Karpas-422 (cell line): Measurements from ENCODE around the gene SLC13A4. TPM values are rescaled to one million over a fixed set of nuclear protein-coding genes. Genes with fewer than 3 reads are reported as not detected.
A peak's percentile ranks its signal among the peaks of the same experiment; 100 is the strongest.
"Not testable (repeated sequence)": the region's sequence is repeated elsewhere in the genome, so short reads cannot be mapped to it uniquely, and the experiment has no call there.

Experiments
- DNase-seq: peaks from one replicate; pipeline ENCODE4 v3.0.0-alpha.2; 2015
- H2AFZ ChIP-seq: fragments of 200-600 bp; sonication (generic); 2 replicates; pipeline ENCODE4 v1.6.1; 2014; ENCODE audit warnings: antibody characterized with exemption, low read length, mixed read lengths
- H3K27ac ChIP-seq: fragments of 200-600 bp; sonication (generic); 2 replicates; pipeline ENCODE4 v1.5.1; 2014; ENCODE audit warnings: mild to moderate bottlenecking, low read length, moderate library complexity
- H3K27me3 ChIP-seq: fragments of 200-600 bp; sonication (generic); 2 replicates; pipeline ENCODE4 v1.6.1; 2014; ENCODE audit warnings: low read length, mixed read lengths
- H3K36me3 ChIP-seq: fragments of 200-600 bp; sonication (generic); 2 replicates; pipeline ENCODE4 v1.6.1; 2014; ENCODE audit warnings: low read length, mixed read lengths; ENCODE audit not compliant: insufficient read depth
- H3K4me1 ChIP-seq: fragments of 200-600 bp; sonication (generic); 2 replicates; pipeline ENCODE4 v1.6.1; 2014; ENCODE audit warnings: mild to moderate bottlenecking, low read length, mixed read lengths
- H3K4me2 ChIP-seq: fragments of 200-600 bp; sonication (generic); 2 replicates; pipeline ENCODE4 v1.6.1; 2014; ENCODE audit warnings: low read length, low read depth, mild to moderate bottlenecking; ENCODE audit not compliant: poor library complexity, severe bottlenecking
- H3K4me3 ChIP-seq: fragments of 200-600 bp; sonication (generic); 2 replicates; pipeline ENCODE4 v1.5.1; 2014; ENCODE audit warnings: mild to moderate bottlenecking, antibody characterized with exemption, low read length, mixed read lengths
- H3K79me2 ChIP-seq: fragments of 200-600 bp; sonication (generic); 2 replicates; pipeline ENCODE4 v1.6.1; 2014; ENCODE audit warnings: mild to moderate bottlenecking, low read length, mixed read lengths
- H3K9ac ChIP-seq: fragments of 200-600 bp; sonication (generic); 2 replicates; pipeline ENCODE4 v1.6.0; 2014; ENCODE audit warnings: low read length
- H3K9me2 ChIP-seq: fragments of 200-600 bp; sonication (generic), shearing (Covaris generic); replicated peaks from 2 replicates; pipeline ENCODE4 v1.6.0; 2014; ENCODE audit warnings: mild to moderate bottlenecking, low read length, moderate library complexity; ENCODE audit not compliant: insufficient read depth
- H3K9me3 ChIP-seq: fragments of 300-700, 200-600 bp; sonication (generic); 2 replicates; pipeline ENCODE4 v1.6.1; 2014; ENCODE audit warnings: low read length, mixed read lengths
- H4K20me1 ChIP-seq: fragments of 200-600 bp; sonication (generic); 2 replicates; pipeline ENCODE4 v1.6.1; 2014; ENCODE audit warnings: mild to moderate bottlenecking, antibody characterized with exemption, low read length, low read depth; ENCODE audit not compliant: insufficient read depth
- total RNA-seq: library from RNA; depleted of rRNA; stranded (reverse); fragments of >200 nt; shearing (Covaris generic); gene quantifications from 2 replicates; pipeline ENCODE4 v1.2.3, GENCODE V29; 2014; ENCODE audit warnings: low replicate concordance; rRNA removed

The SLC13A4 gene, protein sequence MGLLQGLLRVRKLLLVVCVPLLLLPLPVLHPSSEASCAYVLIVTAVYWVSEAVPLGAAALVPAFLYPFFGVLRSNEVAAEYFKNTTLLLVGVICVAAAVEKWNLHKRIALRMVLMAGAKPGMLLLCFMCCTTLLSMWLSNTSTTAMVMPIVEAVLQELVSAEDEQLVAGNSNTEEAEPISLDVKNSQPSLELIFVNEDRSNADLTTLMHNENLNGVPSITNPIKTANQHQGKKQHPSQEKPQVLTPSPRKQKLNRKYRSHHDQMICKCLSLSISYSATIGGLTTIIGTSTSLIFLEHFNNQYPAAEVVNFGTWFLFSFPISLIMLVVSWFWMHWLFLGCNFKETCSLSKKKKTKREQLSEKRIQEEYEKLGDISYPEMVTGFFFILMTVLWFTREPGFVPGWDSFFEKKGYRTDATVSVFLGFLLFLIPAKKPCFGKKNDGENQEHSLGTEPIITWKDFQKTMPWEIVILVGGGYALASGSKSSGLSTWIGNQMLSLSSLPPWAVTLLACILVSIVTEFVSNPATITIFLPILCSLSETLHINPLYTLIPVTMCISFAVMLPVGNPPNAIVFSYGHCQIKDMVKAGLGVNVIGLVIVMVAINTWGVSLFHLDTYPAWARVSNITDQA
- not detected in 2 replicates for total RNA-seq

DNA sequence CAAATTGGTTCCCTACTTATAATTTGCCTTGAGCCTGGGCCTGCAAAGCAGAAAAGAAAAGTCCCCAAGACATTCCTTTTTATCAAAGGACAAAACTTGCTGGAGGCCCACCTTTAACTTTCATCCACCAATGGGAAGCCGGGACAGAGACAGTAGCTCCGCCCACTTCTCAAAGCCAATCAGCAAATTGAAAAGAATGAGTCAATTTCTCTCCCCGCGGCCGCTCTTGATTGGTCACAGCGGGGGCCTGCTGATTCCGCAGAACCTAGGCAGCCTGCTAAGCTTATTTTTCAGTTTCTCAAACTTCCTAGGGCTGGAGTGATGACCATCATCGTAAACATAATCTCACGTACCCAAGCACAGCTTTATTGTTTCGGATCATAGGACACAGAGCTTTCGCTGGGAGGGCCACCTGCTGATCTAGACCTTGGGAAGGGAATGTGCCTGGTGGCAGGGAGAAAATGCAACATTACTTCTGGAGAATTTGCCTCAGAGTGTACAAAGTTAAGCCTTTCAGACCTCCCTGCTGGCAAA, at the start of gene SLC13A4:
Gene SLC13A4 (minus strand): TSS at position 51 of the 534 bp plus-strand sequence. CDS start 690 bp downstream, outside the sequence.
- H3K9ac ChIP-seq: no peak within 1 kb of the TSS
- peak; percentile 52 for DNase-seq

DNA sequence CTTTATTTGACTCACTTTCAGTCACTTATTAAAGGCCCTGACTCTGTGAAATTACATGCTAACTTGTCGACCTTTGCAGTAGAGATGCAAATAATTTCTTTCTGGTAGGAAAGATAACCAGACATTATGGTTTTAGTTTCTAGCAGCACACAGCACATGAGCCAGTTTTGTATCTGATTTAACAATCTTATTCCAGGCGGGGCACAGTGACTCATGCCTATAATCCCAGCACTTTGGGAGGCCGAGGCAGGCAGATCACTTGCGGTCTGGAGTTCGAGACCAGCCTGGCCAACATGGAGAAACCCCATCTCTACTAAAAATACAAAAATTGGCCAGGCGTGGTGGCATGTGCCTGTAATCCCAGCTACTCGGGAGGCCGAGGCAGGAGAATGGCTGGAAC, 47.9 kb upstream of the SLC13A4 start:
- not testable (repeated sequence) for H3K27me3 ChIP-seq, H3K4me3 ChIP-seq, H3K9ac ChIP-seq, H3K4me1 ChIP-seq, H3K36me3 ChIP-seq, H2AFZ ChIP-seq, H4K20me1 ChIP-seq, H3K27ac ChIP-seq, H3K4me2 ChIP-seq, H3K9me3 ChIP-seq, H3K9me2 ChIP-seq, DNase-seq, H3K79me2 ChIP-seq

More for the DNA sequence above, at the start of gene SLC13A4:
- Histone ChIP-seq H3K9me3 (no peaks in the 10 kb centered on the region), H3K79me2 (no peaks in the 10 kb centered on the region), H3K4me1 (peaks cover 9% of the 10 kb centered on the region), H3K36me3 (no peaks in the 10 kb centered on the region), H3K27me3 (no peaks in the 10 kb centered on the region), H3K27ac (no peak within 1 kb of the TSS), H2AFZ (no peak within 1 kb of the TSS), H4K20me1 (no peaks in the 10 kb centered on the region), H3K9me2 (no peaks in the 10 kb centered on the region), H3K4me3 (no peak within 1 kb of the TSS), H3K4me2 (no peak within 1 kb of the TSS)

DNA sequence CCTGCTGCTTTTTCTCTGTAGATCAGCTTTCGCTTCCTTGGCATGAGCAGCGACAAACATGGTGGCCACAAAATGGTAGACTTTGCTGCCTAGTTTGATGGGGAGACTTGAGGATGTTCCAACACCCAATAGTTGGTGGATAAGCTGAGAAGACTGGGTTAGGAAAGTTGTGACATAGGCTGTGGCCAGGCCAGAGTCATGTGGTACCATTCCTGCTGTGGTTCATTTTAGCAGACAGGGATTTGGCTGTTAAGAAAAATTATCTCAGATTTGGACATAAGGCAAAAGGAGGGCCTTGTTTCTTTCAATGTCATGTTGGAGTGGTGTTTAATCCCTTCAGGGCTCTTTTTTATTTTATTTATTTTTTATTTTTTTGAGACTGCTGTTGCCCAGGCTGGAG, 47.2 kb upstream of the SLC13A4 start:
- Histone ChIP-seq H3K79me2 (no peaks in the 10 kb centered on the region), H3K27ac (no peak overlapping the region), H3K27me3 (no peaks in the 10 kb centered on the region), H3K9me3 (no peaks in the 10 kb centered on the region), H3K36me3 (no peaks in the 10 kb centered on the region), H4K20me1 (no peaks in the 10 kb centered on the region), H3K4me3 (no peak overlapping the region), H3K9ac (no peak overlapping the region), H2AFZ (no peak overlapping the region), H3K4me1 (no peaks in the 10 kb centered on the region), H3K9me2 (no peaks in the 10 kb centered on the region), H3K4me2 (no peak overlapping the region)
- DNase-seq: no peak

DNA sequence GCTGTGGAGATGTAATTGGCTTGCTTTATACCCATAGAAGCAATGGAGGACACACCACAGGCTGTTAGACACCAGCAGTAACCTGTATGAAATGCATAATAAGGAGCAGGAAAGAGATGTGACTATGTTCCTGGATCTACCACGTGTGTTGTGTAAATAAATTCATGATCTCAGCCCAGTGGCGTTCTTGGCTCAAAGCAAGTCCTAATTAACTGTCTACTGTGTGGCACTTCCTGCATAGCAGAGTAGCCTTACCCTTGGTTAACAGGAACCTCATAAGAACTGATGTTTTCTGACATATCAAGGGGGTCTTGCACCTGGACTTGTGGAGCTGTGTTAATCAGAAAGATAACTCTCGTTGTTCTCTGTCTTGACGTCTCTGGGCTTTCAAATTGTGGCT, 46.3 kb upstream of the SLC13A4 start:
- H3K9me2 ChIP-seq: no peaks in the 10 kb centered on the region
- H3K9me3 ChIP-seq: no peaks in the 10 kb centered on the region
- H2AFZ ChIP-seq: no peak overlapping the region
- no peaks in the 10 kb centered on the region for H3K27me3 ChIP-seq
- no peak for DNase-seq
- no peaks in the 10 kb centered on the region for H3K4me1 ChIP-seq
- no peaks in the 10 kb centered on the region for H4K20me1 ChIP-seq
- H3K36me3 ChIP-seq: no peaks in the 10 kb centered on the region
- no peak overlapping the region for H3K4me2 ChIP-seq
- H3K4me3 ChIP-seq: no peak overlapping the region
- H3K27ac ChIP-seq: no peak overlapping the region
- no peak overlapping the region for H3K9ac ChIP-seq
- no peaks in the 10 kb centered on the region for H3K79me2 ChIP-seq

DNA sequence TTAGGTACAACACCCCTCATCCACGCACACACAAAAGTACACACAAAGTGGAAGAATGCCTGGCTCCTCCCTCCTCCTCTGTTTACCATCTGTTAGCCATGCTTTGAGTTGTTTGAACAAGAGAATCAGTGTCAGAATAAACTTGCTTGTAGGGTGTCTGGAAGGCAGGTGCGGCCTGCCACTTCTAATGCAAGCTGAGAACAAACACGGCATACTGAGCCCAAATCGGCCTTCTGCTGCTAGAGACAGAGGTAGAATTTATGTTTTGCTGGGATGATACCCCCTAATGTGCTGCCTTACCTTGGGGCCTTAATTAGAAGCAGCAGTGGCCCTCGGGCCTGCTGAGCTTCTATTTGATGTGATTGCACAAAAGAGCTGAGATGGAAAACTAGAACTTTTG, 45.5 kb upstream of the SLC13A4 start:
- no peaks in the 10 kb centered on the region for H3K4me1 ChIP-seq
- no peaks in the 10 kb centered on the region for H3K9me2 ChIP-seq
- H3K27me3 ChIP-seq: no peaks in the 10 kb centered on the region
- no peaks in the 10 kb centered on the region for H3K36me3 ChIP-seq
- no peaks in the 10 kb centered on the region for H3K9me3 ChIP-seq
- H3K79me2 ChIP-seq: no peaks in the 10 kb centered on the region
- H3K4me3 ChIP-seq: no peak overlapping the region
- DNase-seq: no peak
- H4K20me1 ChIP-seq: no peaks in the 10 kb centered on the region
- no peak overlapping the region for H3K27ac ChIP-seq
- H2AFZ ChIP-seq: no peak overlapping the region
- no peak overlapping the region for H3K9ac ChIP-seq
- H3K4me2 ChIP-seq: no peak overlapping the region

DNA sequence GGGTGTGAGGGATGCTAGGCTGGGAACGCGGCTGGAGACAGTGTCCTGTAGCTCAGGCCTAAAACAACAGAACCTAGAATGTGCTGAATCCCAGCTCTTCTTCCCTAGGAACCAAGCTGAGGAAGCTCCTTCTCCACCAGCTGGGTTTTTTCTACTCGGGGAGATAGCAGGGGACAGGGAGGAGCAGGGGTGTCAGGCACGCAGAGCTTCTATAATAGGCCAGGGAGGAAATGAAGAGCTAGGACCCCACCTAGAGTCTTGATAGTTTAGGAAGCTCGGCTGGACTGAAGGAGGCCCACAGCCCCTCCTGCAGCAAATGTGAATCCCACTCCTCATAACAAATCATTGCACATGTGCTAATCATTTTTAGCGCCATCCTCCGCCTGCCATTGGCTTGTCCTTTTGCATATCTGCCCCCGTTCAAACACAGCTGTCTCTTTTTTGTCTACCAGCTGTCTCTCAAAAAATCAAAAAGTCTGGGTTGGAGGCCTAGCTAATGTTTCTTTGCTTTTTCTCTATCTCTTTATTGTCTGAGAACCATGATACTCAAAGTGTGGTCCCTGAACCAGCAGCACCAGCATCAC, 44.7 kb upstream of the SLC13A4 start:
- Histone ChIP-seq H3K4me1 (no peaks in the 10 kb centered on the region), H3K27me3 (no peaks in the 10 kb centered on the region), H2AFZ (no peak overlapping the region), H3K27ac (no peak overlapping the region), H3K4me3 (no peak overlapping the region), H3K4me2 (no peak overlapping the region), H3K9me3 (no peaks in the 10 kb centered on the region), H3K79me2 (no peaks in the 10 kb centered on the region), H4K20me1 (no peaks in the 10 kb centered on the region), H3K9me2 (no peaks in the 10 kb centered on the region), H3K9ac (no peak overlapping the region), H3K36me3 (no peaks in the 10 kb centered on the region)
- no peak for DNase-seq

DNA sequence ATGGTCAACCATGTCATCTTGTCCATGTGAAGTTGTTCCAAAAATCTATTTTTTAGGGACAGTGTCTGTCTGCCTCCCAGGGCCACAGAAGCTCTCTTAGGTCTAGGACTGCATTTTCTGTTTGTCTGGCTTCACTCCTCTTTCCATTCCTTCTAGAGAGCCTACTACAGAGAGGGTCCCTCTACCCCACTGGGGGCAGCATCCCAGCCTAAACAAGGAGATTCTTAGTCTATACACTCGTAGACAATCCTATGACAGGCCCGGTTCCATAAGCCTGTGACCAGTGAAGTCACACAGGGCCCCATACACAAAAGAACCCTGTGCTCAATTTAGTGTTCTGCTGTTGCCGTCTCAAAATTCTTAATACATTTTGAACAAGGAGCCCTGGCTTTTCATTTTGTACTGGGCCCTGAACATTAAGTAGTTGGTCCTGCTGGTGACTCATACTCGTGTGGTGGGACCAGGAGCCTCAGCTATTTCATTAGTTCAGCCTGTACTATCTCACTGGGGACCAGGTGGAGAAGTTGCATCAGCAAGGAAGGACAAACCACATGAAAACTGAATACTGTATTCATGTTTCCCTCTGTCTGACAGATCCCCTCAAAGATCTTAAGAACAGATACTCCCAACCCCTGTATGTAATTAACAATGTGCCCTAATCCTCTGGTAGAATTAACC, 44.1 kb upstream of the SLC13A4 start:
- Histone ChIP-seq H3K36me3 (no peaks in the 10 kb centered on the region), H4K20me1 (no peaks in the 10 kb centered on the region), H3K4me2 (no peak overlapping the region), H3K4me1 (no peaks in the 10 kb centered on the region), H3K4me3 (no peak overlapping the region), H2AFZ (no peak overlapping the region; the same call in 1 of the 2 replicates), H3K27me3 (no peaks in the 10 kb centered on the region), H3K9me3 (no peaks in the 10 kb centered on the region), H3K79me2 (no peaks in the 10 kb centered on the region), H3K9ac (no peak overlapping the region), H3K9me2 (no peaks in the 10 kb centered on the region), H3K27ac (no peak overlapping the region)
- DNase-seq: no peak

DNA sequence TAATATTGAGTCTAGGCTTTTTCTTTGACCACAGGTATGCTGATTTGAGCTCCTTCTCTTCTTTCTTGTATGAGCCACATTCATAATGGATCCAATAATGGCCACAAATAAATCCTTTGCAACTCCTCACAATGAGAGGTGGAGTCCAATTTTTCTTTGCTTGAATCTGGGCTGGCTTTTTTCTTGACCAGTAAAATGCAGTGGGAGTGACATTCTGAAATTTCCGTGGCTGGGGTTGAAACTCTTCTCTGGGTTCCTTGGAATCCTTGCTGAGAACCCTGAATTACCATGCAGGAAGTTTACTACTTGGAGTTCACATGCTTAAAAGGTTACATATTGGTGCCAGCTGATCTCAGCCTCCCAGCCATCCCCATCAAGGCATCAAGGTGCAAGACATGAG, 43.1 kb upstream of the SLC13A4 start:
- Histone ChIP-seq H3K4me1 (no peaks in the 10 kb centered on the region), H3K4me3 (no peak overlapping the region), H3K4me2 (no peak overlapping the region), H3K27me3 (no peaks in the 10 kb centered on the region), H3K9me2 (no peaks in the 10 kb centered on the region), H2AFZ (no peak overlapping the region), H4K20me1 (no peaks in the 10 kb centered on the region), H3K79me2 (no peaks in the 10 kb centered on the region), H3K36me3 (no peaks in the 10 kb centered on the region), H3K9me3 (no peaks in the 10 kb centered on the region), H3K27ac (no peak overlapping the region), H3K9ac (no peak overlapping the region)
- DNase-seq: no peak
